22Rv1 (cell line): ENCODE results near the gene BICC1.

ENCODE experiments used
- H3K27ac ChIP-seq: fragments of 450-650 bp; 2 replicates; pipeline ENCODE4 v1.5.1; 2017
- ZFX ChIP-seq: fragments of 450-650 bp; IDR thresholded peaks from 2 replicates; pipeline ENCODE4 v1.6.1; 2017; ENCODE audit warnings: antibody characterized with exemption, borderline replicate concordance
- TF ChIP-seq, protein P1 (sequence below): fragments of 450-650 bp; IDR thresholded peaks from 2 replicates; pipeline ENCODE4 v1.5.1; 2017; ENCODE audit warnings: mild to moderate bottlenecking

BICC1 gene

DNA sequence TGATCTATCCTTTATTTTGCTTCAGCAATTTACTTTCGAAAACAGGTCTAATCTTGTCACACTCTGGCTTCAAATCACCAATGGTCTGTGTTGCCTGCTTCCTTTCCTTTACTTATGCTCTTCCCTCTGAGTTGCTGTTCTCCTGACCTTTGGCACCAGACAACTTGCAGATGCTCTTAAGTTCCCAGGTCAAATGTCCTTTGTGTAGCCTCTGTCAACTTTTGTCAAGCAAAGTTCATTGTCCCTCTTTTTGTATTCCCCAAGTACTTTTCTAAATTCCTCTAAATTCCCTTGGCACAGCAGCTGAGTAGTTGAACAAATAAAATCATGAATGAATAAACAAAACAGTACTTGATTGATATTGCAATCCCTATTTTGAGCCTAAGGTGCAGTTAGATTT is 289.4 kb downstream of the BICC1 start:
- no peak overlapping the region for H3K27ac ChIP-seq
- TF ChIP-seq, protein P1, sequence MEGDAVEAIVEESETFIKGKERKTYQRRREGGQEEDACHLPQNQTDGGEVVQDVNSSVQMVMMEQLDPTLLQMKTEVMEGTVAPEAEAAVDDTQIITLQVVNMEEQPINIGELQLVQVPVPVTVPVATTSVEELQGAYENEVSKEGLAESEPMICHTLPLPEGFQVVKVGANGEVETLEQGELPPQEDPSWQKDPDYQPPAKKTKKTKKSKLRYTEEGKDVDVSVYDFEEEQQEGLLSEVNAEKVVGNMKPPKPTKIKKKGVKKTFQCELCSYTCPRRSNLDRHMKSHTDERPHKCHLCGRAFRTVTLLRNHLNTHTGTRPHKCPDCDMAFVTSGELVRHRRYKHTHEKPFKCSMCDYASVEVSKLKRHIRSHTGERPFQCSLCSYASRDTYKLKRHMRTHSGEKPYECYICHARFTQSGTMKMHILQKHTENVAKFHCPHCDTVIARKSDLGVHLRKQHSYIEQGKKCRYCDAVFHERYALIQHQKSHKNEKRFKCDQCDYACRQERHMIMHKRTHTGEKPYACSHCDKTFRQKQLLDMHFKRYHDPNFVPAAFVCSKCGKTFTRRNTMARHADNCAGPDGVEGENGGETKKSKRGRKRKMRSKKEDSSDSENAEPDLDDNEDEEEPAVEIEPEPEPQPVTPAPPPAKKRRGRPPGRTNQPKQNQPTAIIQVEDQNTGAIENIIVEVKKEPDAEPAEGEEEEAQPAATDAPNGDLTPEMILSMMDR: no peak
- no peak for TF ChIP-seq ZFX

DNA sequence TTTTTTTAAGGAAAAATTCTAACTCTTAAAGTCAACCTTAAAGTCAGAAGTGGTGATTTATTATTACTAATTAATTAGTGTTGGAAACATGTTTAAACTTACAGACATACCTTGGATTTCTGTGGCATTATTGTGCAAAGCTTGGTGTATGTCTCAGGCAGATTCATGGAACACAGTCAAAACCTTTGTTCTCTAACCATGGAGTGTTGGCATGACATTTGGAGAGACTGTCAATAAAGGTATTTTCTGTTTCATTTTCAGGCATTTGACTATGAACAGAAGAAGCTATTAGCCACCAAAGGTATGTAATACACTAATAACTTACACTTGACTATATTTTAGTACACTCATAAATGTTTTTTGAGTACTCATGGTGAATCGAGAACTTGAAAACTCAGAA is 293.7 kb downstream of the BICC1 start:
- no peak overlapping the region for H3K27ac ChIP-seq
- TF ChIP-seq ZFX: no peak

DNA sequence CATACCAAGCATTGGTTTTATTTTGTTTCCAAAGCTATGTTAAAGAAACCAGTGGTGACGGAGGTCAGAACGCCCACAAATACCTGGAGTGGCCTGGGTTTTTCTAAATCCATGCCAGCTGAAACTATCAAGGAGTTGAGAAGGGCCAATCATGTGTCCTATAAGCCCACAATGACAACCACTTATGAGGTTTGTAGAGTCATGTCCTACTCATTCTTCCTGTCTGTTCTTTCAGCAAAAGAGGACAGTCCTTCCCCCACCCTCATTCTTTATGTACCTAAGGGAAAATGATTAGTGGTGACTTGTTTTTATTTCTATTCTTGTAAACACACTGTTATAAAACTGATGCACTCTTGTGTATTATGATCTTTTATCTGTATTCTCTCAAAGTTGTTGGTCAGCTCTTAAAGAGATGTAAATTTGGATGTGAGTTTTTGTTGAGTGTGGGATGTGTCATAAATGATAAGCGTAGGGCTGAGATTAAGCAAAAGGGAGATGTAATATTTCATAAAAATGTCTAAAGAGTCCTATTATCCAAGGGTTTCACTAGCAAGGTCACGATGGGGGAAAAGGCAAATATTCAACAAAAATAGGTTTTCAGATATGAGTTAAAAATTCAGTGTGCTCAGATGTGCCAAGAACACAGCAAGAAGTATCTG is 294.4 kb downstream of the BICC1 start:
- TF ChIP-seq, protein P1: no peak
- no peak overlapping the region for H3K27ac ChIP-seq

DNA sequence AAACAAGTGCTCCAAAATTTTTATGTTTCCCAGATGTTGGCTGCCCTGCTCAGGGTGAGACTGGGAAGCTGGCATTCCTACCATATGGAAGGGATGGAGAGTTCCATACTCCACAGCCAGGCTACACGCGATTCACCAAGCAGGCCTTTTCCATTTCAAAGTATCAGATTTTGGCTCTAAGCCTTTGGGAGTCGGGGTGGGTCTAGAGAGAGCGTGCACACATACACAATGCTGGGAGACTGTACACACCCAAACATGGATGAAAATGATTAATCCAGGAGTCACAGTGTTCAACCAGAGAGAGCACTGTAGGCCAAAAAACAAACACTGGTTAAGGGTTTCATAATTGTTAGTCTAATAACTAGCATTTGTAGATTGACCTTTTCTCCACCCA is 295.0 kb downstream of the BICC1 start:
- TF ChIP-seq, protein P1: no peak
- TF ChIP-seq ZFX: no peak
- no peak overlapping the region for H3K27ac ChIP-seq

DNA sequence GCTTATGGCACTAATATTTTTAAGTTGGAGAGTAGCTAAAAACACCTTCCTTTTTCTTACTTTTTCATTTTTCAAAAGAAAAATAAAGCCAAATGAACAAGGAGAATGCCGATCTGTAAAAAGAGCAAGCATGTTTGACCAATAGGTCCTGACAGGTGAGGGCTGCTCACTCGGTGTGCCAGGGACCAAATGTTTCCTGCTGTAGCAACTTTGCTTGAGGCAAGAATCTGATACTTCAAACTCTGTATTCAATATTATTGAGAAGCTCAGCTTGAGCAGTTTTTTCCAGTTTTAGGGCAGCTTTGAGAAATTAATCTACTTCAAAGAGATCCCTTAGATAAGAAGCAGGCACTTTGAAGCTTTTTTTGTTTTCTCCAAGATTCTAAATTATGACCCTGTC is 298.1 kb downstream of the BICC1 start:
- H3K27ac ChIP-seq: no peak overlapping the region
- TF ChIP-seq, protein P1: no peak
- no peak for TF ChIP-seq ZFX

DNA sequence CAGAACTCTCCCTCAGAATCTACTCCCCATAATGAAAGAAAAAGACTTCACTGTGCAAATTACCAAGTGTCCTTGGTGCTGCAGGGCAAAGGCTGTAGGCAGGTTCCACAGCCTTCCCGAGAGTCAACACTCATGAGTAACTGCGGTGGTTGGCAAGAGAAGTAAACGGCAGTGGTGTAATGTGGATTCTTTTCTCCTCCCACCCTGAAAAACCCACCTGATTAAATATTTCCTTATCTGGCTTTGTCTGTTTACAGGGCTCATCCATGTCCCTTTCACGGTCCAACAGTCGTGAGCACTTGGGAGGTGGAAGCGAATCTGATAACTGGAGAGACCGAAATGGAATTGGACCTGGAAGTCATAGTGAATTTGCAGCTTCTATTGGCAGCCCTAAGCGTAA is 300.9 kb downstream of the BICC1 start:
- H3K27ac ChIP-seq: no peak overlapping the region
- TF ChIP-seq, protein P1: no peak

DNA sequence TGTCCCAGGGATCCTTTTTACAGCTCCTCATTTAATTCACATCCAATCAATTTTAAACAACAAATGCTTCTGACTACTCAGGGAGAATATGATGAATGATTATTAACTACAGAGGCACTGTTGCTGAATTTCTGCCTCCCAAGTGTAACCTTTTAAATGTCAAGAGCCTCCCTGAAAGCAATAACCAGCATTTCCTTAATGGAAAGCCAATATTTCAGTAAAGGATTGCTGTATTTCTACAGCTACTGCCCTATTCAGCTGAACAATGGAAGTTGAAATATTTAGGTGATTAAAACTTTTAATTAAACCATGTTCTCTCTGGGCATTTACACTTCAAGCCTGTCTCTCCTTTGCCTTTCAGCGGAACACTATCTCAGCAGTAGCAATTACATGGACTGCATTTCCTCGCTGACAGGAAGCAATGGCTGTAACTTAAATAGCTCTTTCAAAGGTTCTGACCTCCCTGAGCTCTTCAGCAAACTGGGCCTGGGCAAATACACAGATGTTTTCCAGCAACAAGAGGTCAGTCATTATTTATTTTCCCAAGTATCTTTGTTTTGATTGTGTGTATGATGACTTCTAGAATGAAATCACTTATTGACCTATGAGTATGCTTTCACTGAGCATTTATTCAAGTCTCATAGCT is 304.7 kb downstream of the BICC1 start:
- H3K27ac ChIP-seq: no peak overlapping the region

More for the DNA sequence above, 304.7 kb downstream of the BICC1 start:
- TF ChIP-seq, protein P1: no peak
- no peak for TF ChIP-seq ZFX
